Bronchial epithelial cell (primary cell): Measurements from ENCODE around the gene AGMO. TPM values are rescaled to one million over a fixed set of nuclear protein-coding genes. Genes with fewer than 3 reads are reported as not detected.

Experiments used
- DNase-seq: peaks from one replicate; pipeline ENCODE4 v3.0.0-alpha.2; 2010; ENCODE audit warnings: low read depth
- FAIRE-seq: peaks from 2 replicates; lab custom pipeline; 2011; peaks lifted over from hg19 to GRCh38; lab: Jason Lieb, UNC
- H3K27me3 ChIP-seq: 2 replicates; pipeline ENCODE4 v1.5.1; 2011; ENCODE audit warnings: low read length; ENCODE audit not compliant: control insufficient read depth, insufficient read depth
- H3K36me3 ChIP-seq: 2 replicates; pipeline ENCODE4 v1.5.1; 2011; ENCODE audit warnings: low read length; ENCODE audit not compliant: control insufficient read depth, insufficient read depth
- H3K4me3 ChIP-seq: 2 replicates; pipeline ENCODE4 v1.5.1; 2011; ENCODE audit warnings: mild to moderate bottlenecking, low read depth, low read length, control low read depth
- CTCF ChIP-seq: IDR thresholded peaks from 2 replicates; pipeline ENCODE4 v1.5.1; 2011; ENCODE audit warnings: mild to moderate bottlenecking, moderate library complexity, low read length, control low read depth, inconsistent platforms; ENCODE audit not compliant: insufficient read depth, severe bottlenecking
- total RNA-seq: library from RNA; depleted of rRNA; stranded (reverse); fragments of >200 nt; gene quantifications from 2 replicates; pipeline ENCODE4 v1.2.1, GENCODE V29; 2014

Gene AGMO
- total RNA-seq, 1 donor from 2014 or later = under 0.01 TPM

DNA sequence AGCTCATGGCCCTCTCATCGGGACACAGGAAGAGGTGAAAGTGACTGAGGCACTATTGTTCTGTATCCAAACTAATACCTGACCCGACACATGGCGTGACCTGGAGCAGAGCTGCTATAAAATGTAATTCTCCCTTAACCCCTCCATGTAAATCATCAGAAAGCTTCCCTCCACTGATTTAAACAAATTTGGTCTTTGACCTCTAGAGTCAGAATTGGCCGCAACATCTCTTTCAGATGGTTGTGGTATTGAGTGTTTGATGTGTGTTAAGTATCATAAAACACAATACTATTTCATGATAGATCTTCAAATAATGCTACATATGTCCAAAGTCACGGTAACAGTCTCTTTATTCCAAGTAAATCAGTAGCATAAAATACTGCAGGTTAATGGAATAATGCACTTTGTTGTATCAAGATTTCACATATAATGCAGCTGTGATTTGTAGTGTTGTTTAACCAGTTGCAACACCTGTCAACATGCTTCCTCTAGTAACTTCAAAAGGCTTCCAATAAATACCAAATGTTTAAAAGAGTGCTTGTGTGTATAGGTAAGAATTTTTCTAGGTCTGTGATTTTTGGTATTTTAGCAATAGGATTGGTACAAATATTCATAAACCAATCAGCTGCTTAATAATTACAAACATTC lies 144.3 kb downstream of the AGMO start:
- TF ChIP-seq CTCF = no peak
- no peak for FAIRE-seq

GRCh38 chr7:15411019-15411418 lies 150.8 kb downstream of the AGMO start:
- no peak for TF ChIP-seq CTCF
- Histone ChIP-seq H3K27me3 (no peaks in the 10 kb centered on the region), H3K36me3 (no peaks in the 10 kb centered on the region), H3K4me3 (no peak overlapping the region)
- DNase-seq = no peak
- no peak for FAIRE-seq

More for the DNA sequence above, 144.3 kb downstream of the AGMO start:
- DNase-seq = no peak
- Histone ChIP-seq H3K4me3 (no peak overlapping the region), H3K27me3 (no peaks in the 10 kb centered on the region), H3K36me3 (no peaks in the 10 kb centered on the region)

GRCh38 chr7:15407910-15408309 lies 153.9 kb downstream of the AGMO start:
- FAIRE-seq (no peak), DNase-seq (peak; percentile 9)
- Histone ChIP-seq H3K4me3 (no peak overlapping the region), H3K36me3 (no peaks in the 10 kb centered on the region), H3K27me3 (no peaks in the 10 kb centered on the region)
- no peak for TF ChIP-seq CTCF

DNA sequence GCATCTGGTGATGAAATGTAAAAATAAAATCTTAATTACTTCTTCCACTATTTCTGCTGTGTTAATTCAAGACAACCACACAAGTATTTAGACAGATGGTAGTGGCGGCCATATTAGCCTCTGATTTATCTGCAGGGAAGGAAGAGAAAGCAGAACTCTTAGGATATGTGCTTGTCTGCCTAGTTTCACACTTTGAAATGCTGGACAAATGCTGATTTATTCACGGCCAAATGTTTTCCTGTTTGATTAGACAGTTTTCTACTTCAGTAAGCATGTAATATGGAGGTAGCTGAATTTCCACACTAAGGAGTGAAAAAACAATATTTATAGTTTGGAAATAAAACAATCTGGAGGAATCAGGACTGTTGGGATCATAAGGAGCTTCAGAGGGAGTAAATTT lies 158.1 kb downstream of the AGMO start:
- H3K36me3 ChIP-seq = no peaks in the 10 kb centered on the region
- DNase-seq (no peak), FAIRE-seq (no peak)
- no peak for TF ChIP-seq CTCF
- H3K4me3 ChIP-seq = no peak overlapping the region
- H3K27me3 ChIP-seq = no peaks in the 10 kb centered on the region

DNA sequence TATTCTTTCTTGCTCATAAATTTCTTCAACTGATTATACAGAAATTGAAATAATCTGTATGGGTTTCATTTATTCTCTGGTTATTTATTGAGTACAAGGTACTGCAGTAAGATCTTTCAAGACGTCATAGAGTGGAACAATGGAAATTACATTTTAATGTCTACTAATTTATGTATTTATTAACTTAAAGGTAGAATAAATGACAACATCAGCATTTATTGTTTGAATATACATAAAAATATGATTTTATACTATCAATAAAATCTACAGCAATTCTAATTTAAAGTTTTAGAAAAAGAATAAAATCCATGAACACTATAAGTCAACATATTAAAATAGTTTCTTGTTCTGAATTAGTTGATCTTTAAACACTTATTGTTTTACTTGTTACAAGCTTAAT lies 158.5 kb downstream of the AGMO start:
- no peaks in the 10 kb centered on the region for H3K36me3 ChIP-seq
- no peak overlapping the region for H3K4me3 ChIP-seq
- no peaks in the 10 kb centered on the region for H3K27me3 ChIP-seq
- TF ChIP-seq CTCF = no peak
- DNase-seq (no peak), FAIRE-seq (no peak)

DNA sequence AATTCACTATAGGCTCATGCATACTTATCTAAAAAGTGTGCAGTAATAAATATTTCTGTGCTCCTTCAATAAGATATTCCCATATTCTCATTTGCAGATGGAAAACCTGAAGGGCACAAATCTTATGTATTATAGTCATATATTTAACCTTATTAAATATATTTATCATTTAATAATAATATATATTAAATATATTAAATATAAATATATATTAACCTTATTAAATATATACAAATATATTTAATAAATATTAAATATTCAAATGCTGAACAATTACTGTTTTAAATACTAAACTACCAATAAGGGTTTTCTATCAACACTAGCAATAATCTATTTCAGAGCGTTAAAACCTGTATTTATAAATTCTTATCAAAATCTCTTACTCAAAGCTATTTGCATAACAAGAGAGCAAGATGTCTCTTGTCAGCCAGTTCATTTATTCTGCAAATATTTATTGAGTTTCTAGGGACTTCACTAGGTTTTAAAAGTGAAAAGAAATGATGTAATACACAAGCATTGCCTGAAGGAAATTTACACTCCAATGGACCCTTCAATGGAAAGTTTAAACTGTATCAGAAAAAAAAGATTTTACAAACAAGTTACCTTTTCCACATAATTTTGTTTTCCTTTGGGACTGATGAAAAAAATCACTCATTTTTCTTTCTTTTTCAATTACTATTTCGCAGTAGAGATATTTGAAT lies 159.2 kb downstream of the AGMO start:
- Histone ChIP-seq H3K4me3 (no peak overlapping the region), H3K36me3 (no peaks in the 10 kb centered on the region), H3K27me3 (no peaks in the 10 kb centered on the region)
- DNase-seq = no peak
- FAIRE-seq = no peak
- TF ChIP-seq CTCF = no peak
